Right renal pelvis (tissue), 4 donors: ENCODE data around the gene HPF1. TPM values are rescaled to one million over a fixed set of nuclear protein-coding genes. Genes with fewer than 3 reads are reported as not detected.
"Not testable (repeated sequence)": the region's sequence is repeated elsewhere in the genome, so short reads cannot be mapped to it uniquely, and the experiment has no call there.

Experiments used
- DNase-seq, 4 donors: peaks; one replicate each; pipeline ENCODE4 v3.0.0-alpha.2; 2013; ENCODE audit warnings: low read depth in 4 of 4, low spot score in 3 of 4, missing footprints in 1 of 4
- polyA plus RNA-seq, 4 donors: library from polyadenylated mRNA; unstranded; fragments of 120-200 nt; gene quantifications; one replicate each; pipeline ENCODE4 v1.2.1, GENCODE V29; 2013; ENCODE audit not compliant: insufficient read length in 4 of 4

The HPF1 gene
- 10 to 100 TPM; 42.3 to 54.0 (median 51.1) TPM for polyA plus RNA-seq

DNA sequence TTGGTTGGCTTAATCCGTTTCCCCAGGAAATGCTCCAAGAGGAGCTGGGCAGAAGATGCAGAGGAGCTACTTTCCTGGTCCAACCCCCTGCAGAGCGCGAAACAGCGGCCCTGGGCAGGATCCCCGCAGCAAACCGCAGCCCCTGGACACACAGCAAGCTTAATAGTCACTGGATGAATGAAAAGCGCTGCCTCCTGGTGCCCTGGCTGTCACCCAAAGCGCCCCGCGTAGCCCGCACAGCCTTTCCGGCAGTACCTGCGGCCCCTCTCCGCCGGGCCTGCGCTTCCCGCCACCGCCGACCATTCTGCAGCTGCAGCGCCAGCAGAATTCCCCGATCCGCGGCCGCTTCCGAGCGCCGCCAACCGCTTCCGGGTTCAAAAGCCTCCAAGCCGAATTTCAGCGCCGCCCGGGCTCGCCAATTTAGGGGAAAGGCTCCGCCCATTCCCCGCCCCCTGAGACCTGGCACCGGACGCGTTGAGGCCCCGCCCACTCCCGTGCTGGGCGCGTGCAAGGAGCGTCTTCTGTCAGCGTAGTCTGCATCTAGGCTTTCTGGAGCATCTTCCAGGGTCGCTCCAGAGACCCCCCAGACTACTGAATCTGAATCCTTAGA, at the start of gene HPF1:
Gene HPF1, minus strand, starts transcription at position 370 of the 610 bp plus-strand sequence. Its CDS starts 67 bp downstream, at position 303.
- peak; percentile 78 to 89 (median 82) for DNase-seq

DNA sequence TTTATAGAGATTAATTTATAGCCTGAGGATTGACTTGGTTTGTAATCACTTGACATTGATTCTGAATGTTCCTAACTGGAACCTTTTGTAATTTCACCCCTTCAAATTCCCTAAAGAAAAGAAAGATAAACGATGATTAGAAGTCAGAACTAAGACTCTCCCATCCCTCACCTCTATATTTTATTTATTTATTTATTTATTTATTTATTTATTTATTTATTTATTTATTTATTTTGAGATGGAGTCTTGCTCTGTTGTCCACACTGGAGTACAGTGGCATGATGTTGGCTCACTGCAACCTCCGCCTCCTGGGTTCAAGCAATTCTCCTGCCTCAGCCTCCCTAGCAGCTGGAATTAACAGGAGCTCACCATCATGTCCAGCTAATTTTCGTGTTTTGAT, 49.0 kb upstream of the HPF1 start:
- DNase-seq = not testable (repeated sequence)

DNA sequence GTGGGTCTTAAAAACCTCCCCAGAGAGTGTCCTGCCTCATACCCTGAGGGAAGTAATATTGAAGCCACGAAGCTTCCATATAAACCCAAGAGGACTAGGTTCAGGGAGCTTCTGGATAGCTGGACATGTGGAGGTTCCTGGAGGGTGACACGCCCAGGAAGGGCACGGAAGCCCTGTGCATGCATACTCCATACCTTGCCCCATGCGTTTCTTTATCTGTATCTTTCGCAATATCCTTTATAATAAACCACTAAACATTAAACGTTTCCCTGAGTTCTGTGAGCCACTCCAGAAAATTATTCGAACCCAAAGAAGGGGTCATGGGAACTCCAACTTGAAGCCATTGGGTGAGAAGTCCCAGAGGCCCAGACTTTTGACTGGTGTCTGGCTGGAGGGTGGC, 45.7 kb upstream of the HPF1 start:
- DNase-seq = no peak

DNA sequence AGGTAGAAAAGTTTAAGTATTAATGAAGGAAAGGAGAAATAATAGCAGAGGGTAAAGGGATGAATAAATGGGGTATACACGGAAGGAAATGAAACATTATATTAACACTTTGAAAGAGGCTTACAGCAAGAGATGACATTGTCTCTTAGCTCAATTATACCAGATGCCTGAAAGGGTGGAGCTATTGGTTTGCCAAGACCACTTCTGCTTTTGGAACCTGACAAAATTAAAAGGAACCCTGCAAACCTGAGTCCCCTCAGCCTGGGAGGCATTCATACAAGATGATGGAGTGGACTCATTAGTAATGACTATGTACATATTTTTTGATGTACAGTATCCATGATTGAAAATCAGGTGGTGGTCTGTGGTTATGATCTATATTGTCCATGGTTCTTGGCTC, 45.1 kb upstream of the HPF1 start:
- DNase-seq = no peak

DNA sequence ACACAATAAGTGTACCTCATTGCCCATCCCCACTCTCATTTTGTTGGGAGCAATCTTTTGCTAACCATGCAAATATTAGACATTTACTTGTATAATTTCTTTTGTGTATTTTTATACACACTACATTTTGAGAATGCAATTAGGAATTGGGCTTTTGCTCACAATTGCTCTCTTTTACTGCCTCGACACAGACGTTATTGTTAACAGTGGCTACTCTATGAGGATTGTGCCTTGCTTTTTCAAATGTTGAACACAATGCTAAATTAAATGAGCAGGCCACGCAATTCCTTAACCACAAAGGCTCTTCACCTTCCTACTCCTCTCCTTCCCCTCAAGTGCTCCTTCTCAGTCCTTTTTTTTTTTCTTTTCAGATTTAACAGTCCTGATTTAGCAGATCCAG, 42.8 kb upstream of the HPF1 start:
- DNase-seq = no peak

DNA sequence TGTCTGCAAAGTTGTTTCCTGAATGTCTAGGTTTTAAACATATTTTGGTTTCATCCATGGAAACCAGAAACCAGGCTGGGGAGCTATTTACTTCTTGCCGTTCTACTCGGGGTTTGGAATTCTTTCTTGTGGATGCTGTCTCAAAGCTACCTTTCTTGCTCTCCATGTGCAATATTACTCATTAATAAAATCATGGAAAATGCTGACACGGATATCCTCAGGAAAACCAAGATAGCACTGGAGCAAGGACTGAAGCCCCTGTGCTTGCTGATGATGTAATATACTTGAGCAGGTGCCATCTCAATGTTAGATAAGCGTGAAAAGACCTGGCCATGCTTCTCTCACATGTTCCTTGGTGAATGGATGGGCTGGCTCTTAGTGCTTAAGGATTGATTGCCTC, 41.5 kb upstream of the HPF1 start:
- DNase-seq = no peak

DNA sequence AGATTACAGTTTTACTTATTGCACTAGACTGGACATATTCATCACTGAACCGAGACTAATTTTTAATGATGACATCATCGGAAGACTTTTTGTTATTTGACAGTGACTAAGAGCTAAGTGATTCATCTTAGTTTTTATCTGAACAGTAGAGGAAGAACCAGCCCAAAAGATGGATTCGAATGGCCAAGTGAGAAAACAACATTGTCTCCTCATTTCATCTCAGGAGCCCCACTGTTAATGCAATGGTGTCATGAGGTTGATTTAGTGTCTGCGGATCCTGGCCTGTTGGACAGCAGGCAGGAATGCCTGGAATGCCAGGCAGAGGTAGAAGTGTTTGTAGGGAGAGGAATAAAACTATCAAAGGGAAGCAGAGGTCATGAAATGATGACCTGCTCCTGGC, 37.8 kb upstream of the HPF1 start:
- no peak for DNase-seq

DNA sequence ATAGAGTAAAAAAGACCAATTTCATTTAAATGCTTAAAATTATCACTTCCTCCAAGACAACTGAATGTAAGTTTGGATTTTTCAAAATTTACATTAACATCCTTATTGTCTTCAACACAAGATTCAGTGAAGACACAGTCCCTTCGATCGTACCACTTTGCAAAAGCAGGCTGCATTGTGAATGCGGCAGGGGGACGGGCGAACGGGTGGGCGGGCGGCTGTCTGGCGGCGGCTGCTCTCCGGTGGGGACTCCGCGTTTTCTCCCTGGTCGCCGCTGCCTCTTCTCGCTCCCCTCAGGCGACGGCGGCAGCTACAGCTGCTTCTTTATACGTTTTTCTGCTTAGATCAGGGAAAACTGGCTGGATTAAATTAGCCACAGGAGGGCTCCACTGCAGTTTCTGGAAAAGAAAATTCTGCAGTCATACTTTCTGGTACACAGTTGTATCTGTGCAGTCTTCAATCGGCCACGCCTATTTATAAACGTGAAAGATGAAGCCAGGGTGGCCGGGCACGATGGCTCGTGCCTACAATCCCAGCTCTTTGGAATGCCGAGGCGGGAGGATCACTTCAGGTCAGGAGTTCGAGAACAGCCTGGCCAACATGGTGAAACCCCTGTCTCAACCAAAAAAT, 33.9 kb upstream of the HPF1 start:
- DNase-seq = peak; percentile 26 to 61 (median 54)

DNA sequence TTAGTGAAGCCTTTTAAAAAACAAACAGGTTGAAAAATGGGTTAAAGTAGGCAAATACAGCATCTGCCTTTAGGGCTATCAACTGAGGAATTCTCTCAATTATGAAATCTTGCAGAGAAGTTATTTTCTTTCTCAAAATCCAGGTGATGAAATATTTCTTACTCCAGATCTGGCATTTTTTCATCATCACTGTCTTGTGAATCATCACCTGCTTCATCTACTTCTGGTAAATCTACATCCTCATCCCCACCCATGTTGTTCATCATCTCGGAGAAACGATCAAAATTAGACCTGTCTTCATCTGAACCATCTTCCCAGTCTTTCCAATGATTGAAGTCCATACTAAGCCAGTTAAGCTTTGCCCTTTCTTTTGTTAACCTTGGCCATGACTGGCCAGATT, 33.3 kb upstream of the HPF1 start:
- no peak for DNase-seq

DNA sequence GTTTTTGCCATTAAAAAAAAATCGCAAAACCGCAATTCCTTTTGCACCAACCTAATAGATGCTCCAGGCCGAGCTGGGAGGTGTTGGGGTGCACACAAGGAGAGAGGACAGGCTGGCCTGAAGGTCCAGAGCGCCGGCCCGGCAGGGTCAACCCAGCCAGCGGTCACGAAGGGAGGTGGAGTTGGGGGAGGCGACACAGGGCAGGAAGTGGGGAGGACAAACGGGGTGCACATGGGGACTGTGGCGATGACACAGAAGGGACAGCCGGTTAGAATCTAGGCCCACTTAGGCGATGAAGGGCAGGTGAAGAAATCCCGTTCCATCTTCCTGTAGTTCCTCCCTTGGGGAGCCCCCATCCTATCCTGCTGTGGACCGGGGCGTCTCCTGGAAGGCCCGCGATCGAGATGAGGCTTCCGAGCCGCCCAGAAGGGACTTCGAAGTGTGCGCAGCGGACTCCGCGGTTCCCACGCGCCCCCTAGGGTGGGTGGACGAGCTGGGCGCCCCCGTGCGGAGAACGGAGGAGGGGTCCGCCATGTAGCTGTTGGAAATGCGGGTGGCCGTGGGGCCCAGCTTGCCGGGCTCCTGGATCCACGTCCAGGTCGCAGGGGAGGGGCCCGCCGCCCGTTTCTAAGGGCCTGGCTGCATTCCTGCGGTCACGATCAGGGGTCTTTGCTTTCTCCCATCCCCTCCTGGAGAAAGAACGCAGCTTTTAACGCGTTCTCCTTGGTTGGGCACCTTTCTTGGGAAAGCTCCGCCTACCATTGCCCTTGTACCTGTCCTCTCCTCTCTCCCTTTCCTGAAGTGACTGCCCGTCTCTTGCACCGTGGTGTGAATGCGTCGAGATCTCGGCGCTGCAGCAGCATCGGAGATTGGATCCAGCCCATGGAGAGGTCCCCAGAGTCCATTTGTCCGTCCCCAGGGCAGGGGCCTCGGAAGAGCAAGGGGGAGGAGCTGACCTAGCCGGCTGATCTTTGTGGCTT, 17.0 kb upstream of the HPF1 start:
- no peak for DNase-seq

DNA sequence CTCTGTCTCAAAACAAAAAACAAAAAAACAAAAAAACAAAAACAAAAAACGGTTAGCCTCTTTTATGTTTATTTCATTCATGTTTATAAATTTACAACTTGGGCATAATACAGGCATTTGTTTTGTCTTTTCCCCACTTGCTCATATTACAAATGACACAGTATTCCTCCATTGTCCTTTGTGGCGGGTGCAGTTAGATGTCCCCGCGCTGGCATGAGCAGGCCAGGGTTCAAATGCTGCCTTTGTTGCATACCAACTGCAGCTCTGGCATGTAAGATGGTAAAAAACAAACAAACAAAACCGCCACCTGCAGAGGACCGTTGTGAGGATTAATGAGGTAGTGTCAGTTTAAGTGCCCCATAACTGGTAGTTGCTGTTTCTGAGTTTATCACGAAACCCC, 16.1 kb upstream of the HPF1 start:
- DNase-seq = no peak

DNA sequence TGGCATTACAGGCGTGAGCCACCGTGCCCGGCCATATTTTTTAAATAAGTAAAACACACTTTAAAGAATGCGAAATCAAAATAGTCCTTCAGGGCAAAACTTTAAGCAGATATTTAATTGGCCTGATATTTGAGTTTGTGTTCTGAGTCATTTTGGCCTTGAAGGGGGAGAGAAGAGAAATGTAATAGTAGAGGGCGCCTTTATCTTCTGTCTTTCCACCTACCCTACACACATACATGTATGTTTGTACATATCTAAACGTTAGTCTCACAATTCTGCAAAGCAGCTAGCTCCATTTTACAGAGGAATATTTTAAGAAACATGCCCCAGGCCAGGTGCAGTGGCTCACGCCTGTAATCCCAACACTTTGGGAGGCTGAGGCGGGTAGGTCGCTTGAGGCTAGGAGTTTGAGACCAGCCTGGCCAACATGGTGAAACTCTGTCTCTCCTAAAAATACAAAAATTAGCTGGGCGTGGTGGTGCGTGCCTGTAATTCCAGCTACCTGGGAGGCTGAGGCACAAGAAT, 13.9 kb upstream of the HPF1 start:
- DNase-seq = not testable (repeated sequence)

DNA sequence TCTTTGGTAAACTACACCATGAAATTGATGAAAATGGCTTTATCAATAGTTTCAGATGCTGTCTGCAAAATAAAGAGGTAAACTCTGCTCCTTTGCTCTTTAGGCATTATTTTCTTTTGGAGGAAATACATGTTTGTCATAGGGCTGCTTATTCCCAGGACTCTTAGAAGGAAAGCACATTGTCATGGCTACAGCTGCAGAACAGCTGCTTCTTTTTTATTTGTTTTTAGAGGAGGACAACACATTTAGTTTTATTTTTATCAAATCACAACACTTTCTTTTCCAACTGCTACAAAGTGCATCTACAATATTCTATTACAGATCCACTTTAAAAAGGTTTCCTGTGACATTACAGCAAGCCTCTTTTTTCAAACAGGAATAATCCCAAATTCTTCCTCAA, 12.7 kb upstream of the HPF1 start:
- no peak for DNase-seq

DNA sequence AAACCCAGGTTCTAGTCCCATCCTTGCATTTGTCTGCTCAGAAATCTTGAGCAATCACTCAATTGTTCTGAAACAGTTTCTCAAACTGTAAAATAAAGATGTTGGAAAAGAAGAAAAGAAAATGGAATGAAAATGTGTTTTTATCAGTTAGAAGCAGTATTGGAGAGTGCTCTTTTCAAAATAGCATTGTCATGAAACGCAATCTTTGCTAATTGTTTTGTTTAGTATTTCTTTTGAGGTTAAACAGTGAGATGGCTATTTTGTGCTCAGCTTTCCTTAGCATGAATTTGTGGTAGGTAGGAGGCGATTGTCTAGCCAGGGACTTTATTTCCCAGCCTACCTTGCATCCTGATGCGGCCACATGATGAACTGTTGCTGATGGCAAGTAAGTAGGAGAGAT, 10.6 kb upstream of the HPF1 start:
- no peak for DNase-seq

DNA sequence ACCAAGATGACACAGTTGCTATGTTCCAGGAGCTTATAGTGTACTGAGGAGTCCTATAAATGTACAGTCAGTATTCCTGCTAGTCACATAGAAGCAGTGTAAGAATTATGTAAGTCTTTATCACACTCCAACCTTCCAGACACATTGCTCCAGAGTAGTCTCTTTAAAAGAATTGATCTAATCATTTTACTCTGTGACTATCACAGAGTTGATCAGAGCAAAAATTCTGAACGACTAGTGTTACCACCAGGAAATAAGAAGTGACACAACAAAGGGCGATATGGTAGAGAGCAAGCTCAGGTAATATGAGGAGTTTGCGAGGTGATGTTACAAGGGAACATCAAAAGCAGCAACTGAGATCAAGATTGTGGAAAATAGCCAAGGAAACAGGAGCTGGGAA, 9.0 kb upstream of the HPF1 start:
- no peak for DNase-seq

DNA sequence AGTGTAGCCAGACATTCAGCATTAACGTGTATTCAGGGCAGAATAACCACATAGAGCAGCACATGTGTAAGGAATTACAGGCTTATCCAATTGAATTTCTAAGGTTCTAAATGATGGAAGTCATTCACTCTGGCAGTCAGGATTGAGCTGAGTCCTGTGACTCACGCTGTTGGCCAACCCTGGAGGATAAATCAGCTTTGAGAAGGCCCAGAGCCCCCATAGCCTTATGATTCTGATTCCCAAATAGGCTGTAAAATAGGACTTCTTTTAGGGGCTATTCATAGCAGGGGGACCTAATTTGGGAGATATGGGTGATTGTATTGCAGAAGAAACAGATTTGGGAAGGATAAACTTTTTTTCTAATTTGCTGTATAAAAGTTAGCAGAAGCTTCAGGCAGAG, 8.1 kb upstream of the HPF1 start:
- no peak for DNase-seq

DNA sequence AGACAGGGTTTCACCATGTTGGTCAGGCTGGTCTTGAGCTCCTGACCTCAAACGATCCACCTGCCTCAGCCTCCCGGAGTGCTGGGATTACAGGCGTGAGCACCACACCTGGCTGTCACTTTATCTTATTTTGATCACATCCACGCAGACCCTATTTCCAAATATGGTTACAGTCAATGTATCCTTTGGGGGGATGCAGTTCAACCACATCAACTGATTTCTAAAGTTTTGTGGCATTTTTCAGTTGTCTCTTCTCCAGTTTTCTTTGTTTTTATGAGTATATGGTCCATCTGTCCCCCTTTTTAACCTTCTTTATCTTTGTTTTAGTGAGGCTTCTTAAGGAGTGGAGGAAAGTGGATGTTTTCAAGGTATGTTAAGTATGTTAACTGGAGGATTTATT, 4.1 kb upstream of the HPF1 start:
- no peak for DNase-seq

DNA sequence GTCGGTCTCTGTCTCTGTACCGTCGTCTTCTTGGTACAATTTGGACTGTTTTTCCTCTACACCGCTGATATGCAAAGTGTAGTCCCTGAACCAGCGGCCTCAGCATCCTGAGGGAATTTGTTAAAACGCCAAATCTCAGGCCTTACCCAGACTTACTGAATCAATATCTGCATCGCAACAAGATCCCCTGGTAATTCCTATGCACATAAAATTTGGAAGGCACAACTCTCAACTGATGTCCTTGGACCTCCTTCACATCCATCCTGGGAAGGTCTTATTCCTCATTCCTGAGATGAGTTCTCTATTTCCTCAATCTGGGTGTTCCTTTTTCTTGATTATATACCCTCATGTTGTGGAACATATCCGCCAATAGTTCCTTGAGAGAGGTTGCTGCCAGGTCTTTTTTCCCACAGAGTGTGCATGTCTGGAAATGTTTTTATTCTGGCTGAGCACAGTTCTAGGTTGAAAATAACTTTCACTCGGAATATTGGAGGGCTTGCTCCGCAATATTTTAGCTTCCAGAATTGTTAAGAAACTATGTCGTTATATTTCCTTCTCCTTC, 738 bp upstream of the HPF1 start:
- no peak for DNase-seq

DNA sequence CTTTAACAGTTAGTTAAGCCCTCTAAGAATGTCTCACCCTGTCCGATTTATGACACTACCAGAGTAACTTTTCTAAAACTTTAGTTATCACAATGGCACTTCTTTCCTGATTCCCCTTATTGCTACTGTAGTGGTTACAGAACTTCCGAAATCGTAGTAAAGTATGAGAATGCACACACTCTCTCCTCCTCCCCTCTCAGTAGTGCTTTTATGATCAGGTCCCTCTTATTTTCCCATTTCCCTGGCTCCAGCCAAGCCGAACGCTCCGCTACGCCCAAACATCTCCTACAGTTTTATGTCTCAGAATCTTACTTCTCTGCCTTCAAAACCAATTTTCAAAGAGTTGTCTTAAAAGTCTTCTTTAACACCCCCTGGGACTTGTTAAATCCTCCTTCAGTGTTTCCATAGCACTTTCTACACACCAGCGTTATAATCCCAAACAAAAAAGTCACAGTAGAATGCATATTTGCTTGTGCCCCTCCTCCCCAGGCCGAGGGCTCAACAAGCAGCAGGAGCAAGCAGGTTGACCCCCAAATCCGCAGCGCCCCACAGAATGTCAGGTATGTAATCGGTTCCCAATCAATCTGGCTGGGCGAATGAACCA, 671 bp downstream of the HPF1 start:
- DNase-seq = no peak

DNA sequence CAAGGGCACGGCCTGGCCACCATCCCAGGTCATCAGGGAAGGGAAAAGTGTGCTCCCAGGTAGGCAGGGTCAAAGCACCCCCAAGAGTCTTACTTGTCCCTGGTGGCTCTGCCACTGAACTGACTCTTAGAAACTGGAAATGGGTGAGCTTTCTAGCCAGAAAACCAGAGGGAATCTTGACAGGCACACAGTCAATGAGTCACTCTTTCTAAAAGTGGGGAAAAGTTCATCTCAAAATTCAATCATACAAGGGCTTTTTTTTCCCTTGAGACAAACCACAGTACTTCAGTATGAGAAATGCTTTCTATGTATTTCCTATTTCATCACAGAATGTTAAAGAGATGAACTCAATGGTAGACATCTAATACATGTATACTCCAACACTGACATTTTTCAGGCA, 12.5 kb downstream of the HPF1 start:
- no peak for DNase-seq

DNA sequence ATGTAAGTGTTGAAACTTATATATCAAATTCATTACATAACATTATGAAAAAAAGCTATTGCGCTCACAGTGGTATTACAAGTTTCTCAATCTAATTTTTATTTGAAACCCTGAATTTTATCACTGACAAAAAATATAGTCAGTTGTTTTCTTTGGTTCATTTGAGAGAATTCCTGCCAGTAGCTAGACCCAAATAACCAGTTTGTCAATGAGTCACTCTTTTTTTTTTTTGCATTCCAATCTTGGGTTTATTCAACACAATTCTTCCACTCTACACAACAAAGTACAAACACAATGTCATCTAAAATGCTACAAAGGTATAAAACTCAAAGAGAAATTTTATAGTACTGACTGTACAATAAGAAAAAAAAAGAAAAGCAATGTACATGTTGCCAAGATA, 13.1 kb downstream of the HPF1 start:
- DNase-seq = no peak
